CD4-positive, alpha-beta T cell treated with Interleukin-2 at 100 ng/mL for 4 hours (primary cell): ENCODE results near the gene HMGXB4.

Source experiments
- DNase-seq: peaks from one replicate; pipeline ENCODE4 v3.0.0-alpha.2; 2020; ENCODE audit warnings: low spot score

The HMGXB4 gene

DNA sequence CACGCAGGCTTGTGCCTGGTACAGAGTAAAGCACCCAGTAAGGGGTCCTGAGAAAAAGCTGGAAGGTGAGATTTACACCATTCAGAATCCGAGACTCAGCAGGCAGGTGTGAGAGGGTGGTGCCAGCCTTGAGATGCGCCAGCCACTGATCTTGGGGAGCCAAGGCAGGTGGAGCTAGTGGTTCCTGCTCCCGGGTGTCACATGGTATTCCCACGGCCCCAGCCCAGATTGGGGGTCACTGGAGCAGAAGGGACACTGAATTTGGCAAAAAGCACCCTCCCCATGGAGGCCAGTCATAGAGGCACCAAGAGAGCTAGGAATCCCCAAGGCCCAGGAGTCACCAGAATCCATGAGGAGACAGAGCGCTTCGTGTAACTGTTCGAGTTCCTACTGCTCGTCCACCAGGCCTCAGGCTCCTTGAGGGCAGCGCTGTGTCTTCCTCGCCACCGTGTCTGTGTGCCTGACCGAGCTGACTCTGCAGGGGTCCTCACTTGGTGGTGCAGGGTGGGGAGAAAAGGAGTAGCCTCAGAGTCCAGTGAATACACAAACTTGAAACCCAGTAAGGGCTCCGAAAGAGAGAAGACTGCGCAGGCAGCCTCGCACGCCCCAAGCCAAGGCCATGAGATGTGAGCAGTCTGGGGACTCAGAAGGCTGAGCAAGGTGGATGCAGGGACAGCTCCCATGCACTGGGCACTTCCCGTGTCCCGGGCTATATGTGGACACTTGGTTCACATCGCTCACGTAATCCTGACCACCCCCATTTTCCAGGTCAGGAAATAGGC, 70.6 kb downstream of the HMGXB4 start:
- DNase-seq: no peak

GRCh38 chr22:35328472-35328885, 71.2 kb downstream of the HMGXB4 start:
- DNase-seq: no peak

- no peak for DNase-seq
Observed at GRCh38 chr22:35329114-35329847, 72.0 kb downstream of the HMGXB4 start.

GRCh38 chr22:35330258-35330861, 73.1 kb downstream of the HMGXB4 start:
- DNase-seq: peak; percentile 54

GRCh38 chr22:35332278-35332677, 75.0 kb downstream of the HMGXB4 start:
- no peak for DNase-seq

GRCh38 chr22:35333220-35333619, 75.9 kb downstream of the HMGXB4 start:
- no peak for DNase-seq

GRCh38 chr22:35334004-35334403, 76.7 kb downstream of the HMGXB4 start:
- DNase-seq: no peak

DNA sequence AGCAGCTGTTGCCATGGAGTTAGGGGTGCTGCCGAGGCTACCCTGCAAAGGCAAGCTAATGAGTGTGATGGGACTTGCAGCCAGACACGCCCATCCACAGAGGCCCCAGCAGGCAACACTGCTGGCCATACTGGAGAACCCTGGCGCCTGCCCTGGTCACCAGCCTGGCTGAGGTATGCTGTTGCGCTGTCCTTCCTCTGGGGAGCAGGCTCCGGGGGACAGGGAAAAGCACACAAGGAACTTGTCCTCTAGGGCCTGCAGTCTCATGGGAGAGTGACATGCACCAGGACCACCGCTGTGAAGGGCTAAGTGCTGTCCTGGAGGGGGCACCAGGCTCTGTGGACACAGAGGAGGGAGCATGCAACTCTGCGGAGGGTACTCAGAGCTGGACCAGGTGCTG, 78.2 kb downstream of the HMGXB4 start:
- no peak for DNase-seq

DNA sequence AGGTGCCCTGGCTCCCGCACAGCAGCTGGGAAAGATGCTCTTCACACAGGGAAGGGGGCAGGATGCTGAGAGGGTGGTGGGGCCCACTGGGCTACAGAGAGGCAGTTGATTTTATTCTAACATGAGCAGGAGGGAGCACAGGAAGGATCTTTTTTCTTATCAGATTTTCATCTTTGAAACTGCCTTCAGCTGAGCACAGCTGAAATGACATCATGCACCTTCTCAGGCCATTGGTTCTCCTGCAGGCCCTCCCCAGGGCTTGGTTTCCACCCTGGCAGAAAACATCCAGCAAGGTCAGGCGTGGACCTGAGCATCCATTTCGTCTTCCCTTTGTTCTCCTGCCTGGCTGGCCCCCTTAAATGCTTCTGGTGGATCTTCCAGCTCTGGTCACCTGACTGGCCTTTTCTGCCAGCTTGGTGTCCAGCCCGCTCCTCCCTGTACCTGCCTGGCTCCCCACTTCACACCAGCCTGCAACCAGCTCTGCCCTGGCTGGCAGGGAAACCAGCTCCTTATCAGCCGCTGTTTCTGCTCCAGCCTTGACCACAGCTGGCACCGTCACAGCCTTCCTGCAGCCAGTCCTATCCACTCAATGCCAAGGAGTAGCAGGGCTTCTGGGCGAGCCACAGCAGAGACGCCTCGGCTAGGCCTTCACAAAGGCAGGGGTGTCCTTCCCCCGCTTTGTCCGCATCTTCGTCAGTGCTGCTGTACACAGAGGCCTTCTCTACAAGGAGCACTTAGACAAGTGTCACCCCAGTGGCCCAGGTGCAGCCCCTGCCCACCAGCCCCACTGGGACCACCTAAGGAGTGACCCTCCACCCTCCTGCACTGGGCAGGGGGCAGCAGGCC, 78.9 kb downstream of the HMGXB4 start:
- no peak for DNase-seq

DNA sequence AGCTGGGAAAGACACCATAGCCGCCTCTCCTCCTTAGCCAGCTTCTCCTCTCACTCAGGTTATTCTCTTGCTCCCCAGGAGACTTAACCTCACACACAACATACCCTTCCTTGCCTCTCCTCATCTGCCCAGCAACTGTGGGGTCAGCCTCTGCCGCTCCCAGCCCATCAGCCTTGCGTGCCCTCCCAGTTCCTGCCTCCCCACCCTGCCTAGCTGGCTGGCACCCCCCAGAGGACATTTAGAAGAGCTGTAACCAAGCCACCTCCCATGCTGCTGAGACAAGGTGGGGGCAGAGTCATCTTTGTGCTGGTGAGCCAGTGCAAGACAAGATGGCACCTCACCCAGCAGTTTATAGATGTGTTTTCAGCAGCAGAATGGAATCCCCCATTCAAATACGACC, 80.6 kb downstream of the HMGXB4 start:
- no peak for DNase-seq

DNA sequence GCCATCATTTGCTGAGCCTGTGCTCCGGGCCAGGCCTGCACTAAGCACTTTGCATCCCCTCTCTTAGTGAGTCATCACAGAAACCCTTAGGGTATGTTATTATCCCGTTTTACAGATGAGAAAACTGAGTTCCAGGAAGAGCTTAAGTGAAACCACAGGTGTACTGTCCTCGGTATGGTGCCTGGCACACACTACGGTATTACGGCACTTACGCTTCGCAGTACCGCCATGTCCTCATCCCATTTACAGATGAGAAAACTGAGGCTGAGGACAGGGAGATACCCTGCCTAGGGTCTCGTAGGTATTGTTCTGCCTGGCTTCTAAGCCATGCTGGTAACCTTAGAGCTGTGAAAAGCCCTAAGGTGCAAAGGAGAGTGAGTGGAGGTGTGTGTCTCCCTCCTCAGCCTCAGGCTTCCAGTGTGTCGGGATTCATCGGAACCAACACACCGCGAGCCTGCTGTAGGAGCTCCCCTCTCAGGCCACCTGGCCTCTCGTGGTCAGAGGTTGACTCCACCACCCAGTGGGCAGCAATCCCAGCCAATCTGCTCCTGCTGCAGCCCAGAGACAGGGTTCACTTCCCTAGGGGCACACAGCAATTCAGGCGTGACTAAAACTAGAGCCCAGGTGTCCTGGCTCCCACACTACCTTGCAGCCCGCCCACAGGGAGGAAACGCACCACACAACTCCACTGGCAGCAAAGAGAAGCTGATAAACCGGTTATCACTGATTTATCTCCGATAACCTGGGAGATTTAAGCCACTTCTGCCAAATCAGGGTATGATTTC, 84.0 kb downstream of the HMGXB4 start:
- DNase-seq: no peak

- no peak for DNase-seq
Observed at GRCh38 chr22:35342390-35342789, 85.1 kb downstream of the HMGXB4 start.

GRCh38 chr22:35343664-35344550, 86.6 kb downstream of the HMGXB4 start:
- DNase-seq: no peak

- no peak for DNase-seq
Observed at GRCh38 chr22:35344956-35345690, 87.8 kb downstream of the HMGXB4 start.
